HEK293 (cell line): ENCODE measurements around the gene EBF3.

Source experiments
- CTCF ChIA-PET: fragments of 350-600 bp; formaldehyde crosslinking; extraction: SDS; loops from one replicate; lab custom pipeline; 2021; ENCODE audit warnings: antibody characterized with exemption; lab: Yijun Ruan, JAX
- POLR2A ChIA-PET: fragments of 300-600 bp; formaldehyde crosslinking; extraction: SDS; loops from one replicate; lab custom pipeline; 2020; ENCODE audit warnings: antibody characterized with exemption, inconsistent platforms; lab: Yijun Ruan, JAX
- H3K27ac ChIP-seq: fragments of 200-500 bp; sonication (Bioruptor generic); 2 replicates; pipeline ENCODE4 v1.5.1; 2014; ENCODE audit warnings: low read depth, low read length, control low read depth, inconsistent platforms; ENCODE audit errors: extremely low read depth
- H3K36me3 ChIP-seq, 2 experiments: fragments of 200-500 bp in 1 of 2; sonication (Bioruptor generic) in 1 of 2; 1 replicate in 1 of 2; 2 replicates in 1 of 2; pipeline ENCODE4 v1.5.1; 2014 to 2017; ENCODE audit warnings: inconsistent platforms in 2 of 2, low read length in 2 of 2; ENCODE audit not compliant: control insufficient read depth in 2 of 2, insufficient read depth in 1 of 2
- H3K4me1 ChIP-seq: fragments of 200-500 bp; sonication (Bioruptor generic); 2 replicates; pipeline ENCODE4 v1.5.1; 2014; ENCODE audit warnings: mild to moderate bottlenecking, low read length, inconsistent platforms; ENCODE audit not compliant: control insufficient read depth, insufficient read depth
- H3K4me3 ChIP-seq: 2 replicates; pipeline ENCODE4 v1.5.1; 2011; ENCODE audit warnings: low read depth, mild to moderate bottlenecking, control low read depth, low read length, moderate library complexity
- H3K9me3 ChIP-seq: fragments of 200-500 bp; sonication (Bioruptor generic); 2 replicates; pipeline ENCODE4 v1.5.1; 2014; ENCODE audit warnings: low read depth, low read length, inconsistent platforms; ENCODE audit not compliant: control insufficient read depth, insufficient read depth
- IKZF3 ChIP-seq: fragments of 450-650 bp; IDR thresholded peaks from 2 replicates; pipeline ENCODE4 v1.5.0; 2018; ENCODE audit warnings: missing biosample characterization, mild to moderate bottlenecking, missing genetic modification characterization, moderate library complexity
- MYNN ChIP-seq: fragments of 450-650 bp; formaldehyde crosslinking; IDR thresholded peaks from 2 replicates; pipeline ENCODE4 v1.5.1; 2016; ENCODE audit warnings: missing biosample characterization, missing genetic modification characterization, borderline replicate concordance
- OVOL3 ChIP-seq: fragments of 450-650 bp; formaldehyde crosslinking; IDR thresholded peaks from 2 replicates; pipeline ENCODE4 v1.5.1; 2016; ENCODE audit warnings: missing biosample characterization, missing genetic modification characterization
- REPIN1 ChIP-seq: fragments of 450-650 bp; formaldehyde crosslinking; IDR thresholded peaks from 2 replicates; pipeline ENCODE4 v1.5.1; 2017; ENCODE audit warnings: missing biosample characterization, missing genetic modification characterization, low read depth
- TRIM28 ChIP-seq: IDR thresholded peaks from 2 replicates; pipeline ENCODE4 v1.6.1; 2011; ENCODE audit warnings: low read length, control low read depth, borderline replicate concordance
- ZBTB17 ChIP-seq: fragments of 450-650 bp; formaldehyde crosslinking; IDR thresholded peaks from 2 replicates; pipeline ENCODE4 v1.5.1; 2016; ENCODE audit warnings: missing biosample characterization, missing genetic modification characterization
- ZBTB44 ChIP-seq: fragments of 450-650 bp; IDR thresholded peaks from 2 replicates; pipeline ENCODE4 v1.5.1; 2018; ENCODE audit warnings: missing biosample characterization, mild to moderate bottlenecking, missing genetic modification characterization
- ZFP69B ChIP-seq: fragments of 450-650 bp; formaldehyde crosslinking; IDR thresholded peaks from 2 replicates; pipeline ENCODE4 v1.5.1; 2016; ENCODE audit warnings: missing biosample characterization, missing genetic modification characterization
- ZNF114 ChIP-seq: fragments of 450-650 bp; formaldehyde crosslinking; IDR thresholded peaks from 2 replicates; pipeline ENCODE4 v1.5.0; 2017; ENCODE audit warnings: missing biosample characterization, missing genetic modification characterization
- ZNF18 ChIP-seq: fragments of 450-650 bp; formaldehyde crosslinking; IDR thresholded peaks from 2 replicates; pipeline ENCODE4 v1.5.1; 2016; ENCODE audit warnings: missing biosample characterization, missing genetic modification characterization
- ZNF274 ChIP-seq, 2 experiments: fragments of 200-500 bp in 1 of 2; fragments of 450-650 bp in 1 of 2; sonication (Bioruptor generic) in 1 of 2; formaldehyde crosslinking in 1 of 2; IDR thresholded peaks; 2 replicates each; pipeline versions ENCODE4 v1.5.1 to v1.6.1; 2014 to 2016; ENCODE audit warnings: borderline replicate concordance in 1 of 2, inconsistent platforms in 1 of 2, low read length in 1 of 2, missing biosample characterization in 1 of 2, missing genetic modification characterization in 1 of 2
- ZNF433 ChIP-seq: fragments of 450-650 bp; formaldehyde crosslinking; IDR thresholded peaks from 2 replicates; pipeline ENCODE4 v1.5.1; 2016; ENCODE audit warnings: missing biosample characterization, missing genetic modification characterization, low read depth
- ZNF501 ChIP-seq: fragments of 450-650 bp; formaldehyde crosslinking; IDR thresholded peaks from 2 replicates; pipeline ENCODE4 v1.5.1; 2016; ENCODE audit warnings: missing biosample characterization, missing genetic modification characterization
- ZNF530 ChIP-seq: fragments of 450-650 bp; formaldehyde crosslinking; IDR thresholded peaks from 2 replicates; pipeline ENCODE4 v1.5.1; 2016; ENCODE audit warnings: low read depth, missing biosample characterization, missing genetic modification characterization
- ZNF692 ChIP-seq: fragments of 450-650 bp; formaldehyde crosslinking; IDR thresholded peaks from 2 replicates; pipeline ENCODE4 v1.5.1; 2016; ENCODE audit warnings: missing biosample characterization, missing genetic modification characterization
- ZNF837 ChIP-seq: fragments of 450-650 bp; formaldehyde crosslinking; IDR thresholded peaks from 2 replicates; pipeline ENCODE4 v1.5.1; 2016; ENCODE audit warnings: missing biosample characterization, missing genetic modification characterization
- ZSCAN4 ChIP-seq: fragments of 450-650 bp; formaldehyde crosslinking; IDR thresholded peaks from 2 replicates; pipeline ENCODE4 v1.5.1; 2017; ENCODE audit warnings: missing biosample characterization, missing genetic modification characterization

The EBF3 gene

GRCh38 chr10:129962872-129963640 is 1.0 kb downstream of the EBF3 start (continued):
- TF ChIP-seq IKZF3 (tag by site-specific recombination) (peak; percentile 44; the same call in 1 of the 2 replicates), REPIN1 (tag by site-specific recombination) (no peak), ZSCAN4 (tag by site-specific recombination) (no peak), MYNN (tag by site-specific recombination) (no peak), ZNF837 (tag by site-specific recombination) (no peak), ZNF274 (IDR thresholded peaks at IDR 0.05; ENCODE audit: low read length) (no peak), ZNF274 (tag by site-specific recombination; IDR thresholded peaks at IDR 0.05; ENCODE audit: borderline replicate concordance) (no peak), ZBTB44 (no peak), ZNF114 (tag by site-specific recombination) (no peak)

GRCh38 chr10:129962031-129962871 is 1.8 kb downstream of the EBF3 start:
- no peak overlapping the region for H3K4me3 ChIP-seq

More at GRCh38 chr10:129962031-129962871, 1.8 kb downstream of the EBF3 start:
- Histone ChIP-seq H3K4me1 (peaks cover 9% of the 10 kb centered on the region), H3K36me3 (peaks cover 0 to 19% of the 10 kb centered on the region in 2 experiments; a peak in 1 of 3 replicates), H3K27ac (peak overlapping the region; percentile 94; the same call in 1 of the 2 replicates), H3K9me3 (no peaks in the 10 kb centered on the region)
- ChIA-PET POLR2A (no interaction called here), CTCF (no interaction called here)
- TF ChIP-seq TRIM28, result no peak
- peak; percentile 20; the same call in 1 of the 2 replicates for TF ChIP-seq ZNF692 (tag by site-specific recombination)
- TF ChIP-seq OVOL3 (tag by site-specific recombination), result no peak
- no peak for TF ChIP-seq ZNF501
- TF ChIP-seq ZNF530 (tag by site-specific recombination), result no peak
- TF ChIP-seq ZFP69B (tag by site-specific recombination), result 0 out of 2 replicates have a peak, but pooled peaks have one; percentile 19
- TF ChIP-seq ZNF18 (tag by site-specific recombination), result no peak
- peak; percentile 87 for TF ChIP-seq ZBTB17 (tag by site-specific recombination)
- TF ChIP-seq ZNF433, result no peak
